HepG2 (cell line): ENCODE measurements around the gene PRCD. TPM values are rescaled to one million over a fixed set of nuclear protein-coding genes. Genes with fewer than 3 reads are reported as not detected.

Source experiments
- ELF1 ChIP-seq: sonication (generic); formaldehyde crosslinking; IDR thresholded peaks from 2 replicates; pipeline ENCODE4 v1.4.0; 2020; ENCODE audit warnings: missing genetic modification reagents
- EZH2 ChIP-seq: conservative IDR thresholded peaks from 2 replicates; pipeline ENCODE4 v1.6.1; 2012; ENCODE audit warnings: mild to moderate bottlenecking, low read depth, low read length, moderate library complexity
- FOXC1 ChIP-seq: sonication (generic); formaldehyde crosslinking; IDR thresholded peaks from 2 replicates; pipeline ENCODE4 v1.8.0; 2022; ENCODE audit warnings: mild to moderate bottlenecking, missing genetic modification reagents, borderline replicate concordance
- HMG20B ChIP-seq: conservative IDR thresholded peaks from 2 replicates; pipeline ENCODE4 v1.6.1; 2016; ENCODE audit warnings: missing genetic modification reagents, missing compliant biosample characterization
- JARID2 ChIP-seq: sonication (generic); formaldehyde crosslinking; IDR thresholded peaks from 2 replicates; pipeline ENCODE4 v1.8.1; 2023; ENCODE audit warnings: missing genetic modification reagents, inconsistent platforms; ENCODE audit not compliant: insufficient replicate concordance
- MAZ ChIP-seq, 2 experiments: sonication (generic) in 1 of 2; formaldehyde crosslinking in 1 of 2; IDR thresholded peaks; 2 replicates each; pipeline versions ENCODE4 v1.5.0 to v1.6.1; 2012 to 2020; ENCODE audit warnings: low read depth in 2 of 2, mild to moderate bottlenecking in 2 of 2, borderline replicate concordance in 1 of 2, improper control_type of control experiment in 1 of 2, low read length in 1 of 2, missing genetic modification reagents in 1 of 2, moderate library complexity in 1 of 2
- NFYB ChIP-seq: sonication (generic); formaldehyde crosslinking; IDR thresholded peaks from 2 replicates; pipeline ENCODE4 v1.4.0; 2020; ENCODE audit warnings: missing genetic modification reagents
- NR2C2 ChIP-seq: sonication (generic); formaldehyde crosslinking; IDR thresholded peaks from 2 replicates; pipeline ENCODE4 v1.4.0; 2020; ENCODE audit warnings: missing genetic modification reagents, mild to moderate bottlenecking, moderate library complexity, borderline replicate concordance
- PITX1 ChIP-seq: sonication (generic); formaldehyde crosslinking; IDR thresholded peaks from 2 replicates; pipeline ENCODE4 v1.5.1; 2020; ENCODE audit warnings: mild to moderate bottlenecking, missing genetic modification reagents
- PPARG ChIP-seq: conservative IDR thresholded peaks from 2 replicates; pipeline ENCODE4 v1.6.1; 2016; ENCODE audit warnings: missing biosample characterization, missing genetic modification reagents
- RXRA ChIP-seq: sonication (generic); formaldehyde crosslinking; IDR thresholded peaks from 2 replicates; pipeline ENCODE4 v1.5.1; 2020; ENCODE audit warnings: missing genetic modification reagents
- ZBTB37 ChIP-seq: sonication (generic); formaldehyde crosslinking; IDR thresholded peaks from 2 replicates; pipeline ENCODE4 v1.4.0; 2020; ENCODE audit warnings: mild to moderate bottlenecking, missing genetic modification reagents
- ZFP62 ChIP-seq: sonication (generic); formaldehyde crosslinking; IDR thresholded peaks from 2 replicates; pipeline ENCODE4 v1.4.0; 2020; ENCODE audit warnings: missing genetic modification reagents
- ZNF274 ChIP-seq: sonication (generic); formaldehyde crosslinking; IDR thresholded peaks from 2 replicates; pipeline ENCODE4 v1.5.1; 2020; ENCODE audit warnings: mild to moderate bottlenecking, missing genetic modification reagents
- ZNF280D ChIP-seq: sonication (generic); formaldehyde crosslinking; IDR thresholded peaks from 2 replicates; pipeline ENCODE4 v1.5.1; 2020; ENCODE audit warnings: mild to moderate bottlenecking, missing genetic modification reagents
- ZNF337 ChIP-seq: sonication (generic); formaldehyde crosslinking; IDR thresholded peaks from 2 replicates; pipeline ENCODE4 v1.5.1; 2020; ENCODE audit warnings: missing genetic modification reagents, low read depth, mild to moderate bottlenecking, borderline replicate concordance
- ZNF501 ChIP-seq: sonication (generic); formaldehyde crosslinking; IDR thresholded peaks from 2 replicates; pipeline ENCODE4 v1.5.1; 2020; ENCODE audit warnings: mild to moderate bottlenecking, moderate library complexity, missing genetic modification reagents
- ZNF687 ChIP-seq: sonication (generic); formaldehyde crosslinking; IDR thresholded peaks from 2 replicates; pipeline ENCODE4 v1.5.1; 2020; ENCODE audit warnings: mild to moderate bottlenecking, missing genetic modification reagents, moderate library complexity
- ZUFSP ChIP-seq: sonication (generic); formaldehyde crosslinking; IDR thresholded peaks from 2 replicates; pipeline ENCODE4 v1.9.0; 2021; ENCODE audit warnings: missing genetic modification reagents, mild to moderate bottlenecking, borderline replicate concordance
- polyA plus RNA-seq, 8 experiments: library from polyadenylated mRNA; depleted of rRNA in 3 of 8; stranded (reverse) in 7 of 8; unstranded in 1 of 8; fragments of >200 nt; fragmentation: Illumina TruSeq in 4 of 8; extraction: Trizol in 4 of 8; gene quantifications; 2 replicates each; pipeline versions ENCODE4 v1.2.1 to v1.2.3, GENCODE V29; 2011 to 2016; ENCODE audit warnings: low read depth in 4 of 8, missing spikeins in 1 of 8, mixed read lengths in 1 of 8; ENCODE audit not compliant: insufficient read depth in 1 of 8
- total RNA-seq, 5 experiments: library from RNA; depleted of rRNA; stranded (reverse); fragments of >200 nt; fragmentation: Illumina TruSeq; extraction: Trizol; gene quantifications; 2 replicates each; pipeline ENCODE4 v1.2.3, GENCODE V29; 2016; ENCODE audit warnings: low read depth in 1 of 5

PRCD gene
- total and polyA plus RNA-seq, 2 of the 13 experiments (the other 11 are each of a cell fraction or from before 2014, with no cell fraction given): 0.51 TPM; not detected in 1

- TF ChIP-seq ZNF280D: no peak
- TF ChIP-seq RXRA (CRISPR knock-in tag): no peak
- no peak for TF ChIP-seq ZNF274 (CRISPR knock-in tag)
- no peak for TF ChIP-seq ZUFSP (CRISPR knock-in tag)
- no peak for TF ChIP-seq HMG20B (CRISPR knock-in tag)
- no peak for TF ChIP-seq EZH2
- TF ChIP-seq PITX1 (CRISPR knock-in tag): 0 out of 2 replicates have a peak, but pooled peaks have one; percentile 37
- TF ChIP-seq JARID2: no peak
- TF ChIP-seq ZBTB37 (CRISPR knock-in tag): no peak
- TF ChIP-seq FOXC1 (CRISPR knock-in tag): peak; percentile 53; the same call in 1 of the 2 replicates
- TF ChIP-seq NFYB: no peak
- no peak for TF ChIP-seq ELF1 (CRISPR knock-in tag)
- peak; percentile 20; the same call in 1 of the 2 replicates for TF ChIP-seq ZNF501 (CRISPR knock-in tag)
- TF ChIP-seq ZNF687 (CRISPR knock-in tag): peak; percentile 39
- no peak for TF ChIP-seq PPARG (CRISPR knock-in tag)
- TF ChIP-seq ZFP62 (CRISPR knock-in tag): no peak
- TF ChIP-seq MAZ (IDR thresholded peaks at IDR 0.05; ENCODE audit: borderline replicate concordance, low read depth, low read length): no peak
- TF ChIP-seq MAZ (CRISPR knock-in tag; IDR thresholded peaks at IDR 0.05; ENCODE audit: low read depth): 0 out of 2 replicates have a peak, but pooled peaks have one; percentile 1
- no peak for TF ChIP-seq NR2C2
- no peak for TF ChIP-seq ZNF337 (CRISPR knock-in tag)
Measured at GRCh38 chr17:76585033-76585648, 45.3 kb downstream of the PRCD start (continued).
